Fibroblast of skin of left biceps (primary cell): ENCODE data around the gene CC2D1A.

Experiments used
- DNase-seq, 2 experiments: peaks; one replicate each; pipeline ENCODE4 v3.0.0-alpha.2; 2013; ENCODE audit warnings: low read depth in 2 of 2

The CC2D1A gene

GRCh38 chr19:13937479-13938300 is 31.7 kb downstream of the CC2D1A start:
- no peak for DNase-seq

- DNase-seq, result peak; percentile 64 to 65
Measured at GRCh38 chr19:13938301-13939064, 32.5 kb downstream of the CC2D1A start, which contains the start of gene PODNL1. PODNL1 (minus strand) TSS chr19:13938417; CDS start chr19:13938181, 236 bp downstream.

DNA sequence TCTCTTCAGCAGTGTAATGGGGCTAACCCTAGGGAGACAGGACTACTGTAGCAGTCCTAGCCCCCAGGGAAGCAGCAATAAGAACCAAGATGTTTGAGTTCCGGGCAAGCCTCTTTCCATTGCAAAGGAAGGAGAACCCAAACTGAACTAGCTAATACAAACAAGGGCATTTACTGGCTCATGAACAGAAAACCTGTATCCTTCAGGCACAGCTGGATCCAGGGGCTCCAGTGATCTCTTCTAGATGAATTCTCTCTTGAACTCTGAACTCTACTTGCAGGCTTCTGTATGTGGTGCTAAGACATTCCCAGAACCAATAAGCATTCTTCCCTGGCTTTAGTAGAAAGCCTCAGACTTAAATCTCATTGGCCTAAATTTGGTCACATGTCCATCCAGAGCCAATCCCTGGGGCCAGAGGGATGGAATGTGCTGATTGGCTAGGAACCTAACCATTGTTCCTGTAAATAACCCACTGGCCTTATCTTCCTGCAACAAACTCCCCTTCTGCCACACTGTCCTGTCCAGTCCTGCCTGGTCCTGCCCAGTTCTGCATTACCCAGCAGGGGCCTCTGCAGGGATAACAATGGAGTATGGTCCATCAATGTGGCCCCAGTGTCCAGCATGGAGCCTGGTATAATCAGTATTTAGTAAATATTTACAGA is 36.2 kb downstream of the CC2D1A start:
- DNase-seq, result no peak

GRCh38 chr19:13946414-13946813 is 40.4 kb downstream of the CC2D1A start:
- no peak for DNase-seq

- no peak for DNase-seq
Measured at GRCh38 chr19:13951043-13951442, 45.0 kb downstream of the CC2D1A start.

GRCh38 chr19:13951799-13952153 is 45.8 kb downstream of the CC2D1A start:
- no peak for DNase-seq

GRCh38 chr19:13952154-13952930 is 46.3 kb downstream of the CC2D1A start, which contains the start of gene DCAF15:
DCAF15 (plus strand) TSS chr19:13952509; CDS start chr19:13952513, 4 bp downstream.
- peak; percentile 99 for DNase-seq

DNA sequence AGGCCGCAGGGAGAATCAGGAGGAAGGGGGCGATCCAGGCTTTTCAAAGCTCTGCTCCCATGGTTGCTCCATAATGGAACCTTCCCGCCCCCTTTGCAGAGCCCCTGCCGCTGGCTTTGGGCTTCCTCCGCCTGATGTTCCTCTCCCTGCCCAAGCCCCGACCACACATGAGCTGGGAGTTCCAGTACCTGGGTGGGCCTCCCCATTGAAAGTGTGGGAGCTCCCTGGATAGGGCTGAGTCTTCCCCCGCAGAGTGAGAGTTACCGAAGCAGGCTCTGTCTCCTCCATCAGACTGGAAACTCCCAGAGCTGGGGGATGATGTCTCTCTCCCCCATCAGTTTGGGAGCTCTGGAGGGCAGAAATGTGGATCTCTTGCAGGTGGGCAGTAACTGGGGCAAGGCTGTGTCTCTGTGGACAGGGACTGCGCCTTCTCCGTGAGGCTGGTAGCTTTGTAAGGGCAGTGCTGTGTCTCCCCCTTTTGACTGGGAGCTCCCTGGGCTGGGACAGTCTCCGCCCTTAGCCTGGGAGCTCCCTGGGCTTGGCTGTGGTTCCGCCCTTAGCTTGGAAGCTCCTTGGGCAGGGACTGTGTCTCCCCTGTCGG is 47.0 kb downstream of the CC2D1A start:
- no peak for DNase-seq

- no peak for DNase-seq
Measured at GRCh38 chr19:13954185-13954584, 48.2 kb downstream of the CC2D1A start.

DNA sequence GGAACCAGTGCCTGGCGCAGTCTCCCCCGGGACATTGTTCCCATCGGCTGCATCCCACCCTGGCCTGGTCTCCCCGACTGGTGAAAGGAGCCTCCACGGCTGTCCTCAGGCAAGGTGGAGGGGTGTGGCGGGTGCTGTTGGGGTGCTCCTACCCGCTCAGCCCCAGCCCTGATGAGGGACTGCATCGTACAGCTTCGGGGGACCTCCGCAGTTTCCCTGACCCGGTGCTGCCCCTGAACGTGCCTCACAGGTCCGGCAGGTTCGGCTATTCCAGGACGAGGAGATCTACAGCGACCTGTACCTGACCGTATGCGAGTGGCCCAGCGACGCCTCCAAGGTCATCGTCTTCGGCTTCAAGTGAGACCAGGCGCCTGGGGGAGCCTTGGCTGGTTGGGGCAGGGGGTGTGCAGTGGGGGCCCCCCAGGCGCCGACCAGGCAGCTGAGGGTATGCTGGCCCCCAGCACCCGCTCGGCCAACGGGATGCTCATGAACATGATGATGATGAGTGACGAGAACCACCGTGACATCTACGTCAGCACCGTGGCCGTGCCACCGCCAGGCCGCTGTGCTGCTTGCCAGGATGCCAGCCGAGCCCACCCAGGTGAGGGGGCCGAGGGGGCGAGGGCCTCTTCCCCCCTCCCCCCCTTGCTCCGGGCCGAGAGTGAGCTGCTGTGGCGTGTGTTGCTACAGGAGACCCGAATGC is 49.8 kb downstream of the CC2D1A start:
- no peak for DNase-seq

DNA sequence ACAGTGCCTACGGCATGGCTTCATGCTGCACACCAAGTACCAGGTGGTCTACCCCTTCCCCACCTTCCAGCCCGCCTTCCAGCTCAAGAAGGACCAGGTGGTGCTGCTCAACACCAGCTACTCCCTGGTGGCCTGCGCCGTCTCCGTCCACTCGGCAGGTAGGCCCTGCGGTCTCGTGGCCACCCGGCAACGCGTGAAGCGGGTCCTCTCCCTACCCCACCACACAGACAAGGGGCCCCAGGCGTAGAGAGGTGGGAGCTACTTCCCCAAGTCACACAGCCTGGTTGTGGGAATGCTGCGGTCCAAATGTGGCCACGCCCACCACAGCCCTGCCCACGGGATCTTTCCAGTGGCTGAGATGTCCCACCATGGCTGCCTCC is 50.4 kb downstream of the CC2D1A start:
- no peak for DNase-seq

GRCh38 chr19:13957051-13957450 is 51.0 kb downstream of the CC2D1A start:
- no peak for DNase-seq

DNA sequence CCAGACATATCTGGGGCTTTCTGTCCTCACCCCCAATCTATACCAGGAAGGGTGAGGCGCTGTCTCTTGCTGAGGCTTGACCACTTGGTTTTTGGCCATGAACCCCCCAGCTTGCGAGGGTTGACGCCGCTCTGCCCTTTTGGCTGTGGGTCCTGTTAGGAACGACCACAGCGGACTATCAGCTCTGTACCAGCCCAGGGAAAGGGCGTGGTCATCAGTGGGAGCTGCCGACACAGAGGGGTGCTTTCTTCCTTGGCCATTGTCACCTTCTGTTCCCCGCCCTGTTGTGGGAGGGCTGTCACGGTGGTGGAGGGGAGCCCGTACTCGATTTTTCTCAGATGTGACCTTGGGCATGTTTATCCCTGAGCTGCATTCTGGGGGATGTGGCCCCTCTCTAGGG is 52.0 kb downstream of the CC2D1A start:
- no peak for DNase-seq

DNA sequence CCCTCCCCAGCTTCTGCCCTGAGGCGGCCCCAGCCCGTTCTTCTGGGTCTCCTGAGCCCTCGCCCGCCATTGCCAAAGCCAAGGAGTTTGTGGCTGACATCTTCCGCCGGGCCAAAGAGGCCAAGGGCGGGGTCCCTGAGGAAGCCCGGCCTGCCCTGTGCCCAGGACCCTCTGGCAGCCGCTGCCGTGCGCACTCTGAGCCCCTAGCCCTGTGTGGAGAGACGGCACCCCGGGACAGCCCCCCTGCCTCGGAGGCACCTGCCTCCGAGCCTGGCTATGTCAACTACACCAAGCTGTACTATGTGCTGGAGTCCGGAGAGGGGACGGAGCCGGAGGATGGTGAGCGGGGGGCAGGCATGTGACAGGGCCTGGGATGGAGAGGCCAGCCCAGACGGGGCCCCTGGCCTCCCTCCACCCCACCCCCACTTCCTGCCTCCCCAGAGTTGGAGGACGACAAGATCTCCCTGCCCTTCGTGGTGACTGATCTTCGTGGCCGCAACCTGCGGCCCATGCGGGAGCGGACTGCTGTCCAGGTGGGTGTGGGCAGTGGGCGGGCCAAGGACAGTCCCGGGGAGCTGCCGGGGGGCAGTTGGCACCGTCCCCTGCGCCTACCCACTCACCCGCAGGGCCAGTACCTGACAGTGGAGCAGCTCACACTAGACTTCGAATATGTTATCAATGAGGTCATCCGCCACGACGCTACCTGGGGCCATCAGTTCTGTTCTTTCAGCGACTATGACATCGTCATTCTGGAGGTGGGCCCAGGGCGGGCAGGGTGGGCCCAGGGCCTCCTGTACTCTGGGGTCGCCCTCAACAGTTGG is 53.4 kb downstream of the CC2D1A start:
- DNase-seq, result no peak

DNA sequence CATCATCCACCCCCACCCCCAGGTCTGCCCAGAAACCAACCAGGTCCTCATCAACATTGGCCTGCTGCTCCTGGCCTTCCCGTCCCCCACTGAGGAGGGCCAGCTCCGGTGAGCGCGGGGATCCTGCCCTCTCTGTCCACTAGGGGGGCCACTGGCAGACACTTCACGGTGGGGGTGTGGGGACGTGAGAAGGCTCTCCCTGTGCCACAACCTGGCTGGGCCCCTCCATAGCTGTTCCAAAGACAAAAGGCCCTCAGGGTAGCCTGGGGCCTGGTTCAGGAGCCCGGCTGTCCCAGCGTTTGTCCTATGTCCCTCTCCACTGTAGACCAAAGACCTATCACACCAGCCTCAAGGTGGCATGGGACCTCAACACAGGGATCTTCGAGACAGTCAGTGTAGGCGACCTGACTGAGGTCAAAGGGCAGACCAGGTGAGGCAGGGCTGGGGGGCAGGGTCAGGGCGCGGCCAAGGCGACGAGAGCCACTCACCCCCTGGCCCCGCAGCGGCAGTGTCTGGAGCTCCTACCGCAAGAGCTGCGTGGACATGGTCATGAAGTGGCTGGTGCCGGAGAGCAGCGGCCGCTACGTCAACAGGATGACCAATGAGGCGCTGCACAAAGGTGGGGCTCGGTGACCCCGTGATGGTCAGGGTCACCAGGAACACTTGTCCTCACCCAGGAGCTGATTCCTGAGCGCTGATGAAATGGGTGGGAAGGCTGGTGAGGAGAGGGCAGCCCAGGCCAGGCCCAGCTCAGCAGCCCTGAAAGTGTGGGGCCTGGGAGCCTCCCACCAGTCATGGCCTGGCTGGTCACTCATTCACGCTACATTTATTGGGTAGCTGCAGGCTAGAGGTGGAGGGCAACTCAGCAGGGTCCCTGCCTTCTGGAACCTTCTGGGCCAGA is 54.2 kb downstream of the CC2D1A start:
- DNase-seq, result no peak

GRCh38 chr19:13960863-13961784 is 55.1 kb downstream of the CC2D1A start:
- no peak for DNase-seq

DNA sequence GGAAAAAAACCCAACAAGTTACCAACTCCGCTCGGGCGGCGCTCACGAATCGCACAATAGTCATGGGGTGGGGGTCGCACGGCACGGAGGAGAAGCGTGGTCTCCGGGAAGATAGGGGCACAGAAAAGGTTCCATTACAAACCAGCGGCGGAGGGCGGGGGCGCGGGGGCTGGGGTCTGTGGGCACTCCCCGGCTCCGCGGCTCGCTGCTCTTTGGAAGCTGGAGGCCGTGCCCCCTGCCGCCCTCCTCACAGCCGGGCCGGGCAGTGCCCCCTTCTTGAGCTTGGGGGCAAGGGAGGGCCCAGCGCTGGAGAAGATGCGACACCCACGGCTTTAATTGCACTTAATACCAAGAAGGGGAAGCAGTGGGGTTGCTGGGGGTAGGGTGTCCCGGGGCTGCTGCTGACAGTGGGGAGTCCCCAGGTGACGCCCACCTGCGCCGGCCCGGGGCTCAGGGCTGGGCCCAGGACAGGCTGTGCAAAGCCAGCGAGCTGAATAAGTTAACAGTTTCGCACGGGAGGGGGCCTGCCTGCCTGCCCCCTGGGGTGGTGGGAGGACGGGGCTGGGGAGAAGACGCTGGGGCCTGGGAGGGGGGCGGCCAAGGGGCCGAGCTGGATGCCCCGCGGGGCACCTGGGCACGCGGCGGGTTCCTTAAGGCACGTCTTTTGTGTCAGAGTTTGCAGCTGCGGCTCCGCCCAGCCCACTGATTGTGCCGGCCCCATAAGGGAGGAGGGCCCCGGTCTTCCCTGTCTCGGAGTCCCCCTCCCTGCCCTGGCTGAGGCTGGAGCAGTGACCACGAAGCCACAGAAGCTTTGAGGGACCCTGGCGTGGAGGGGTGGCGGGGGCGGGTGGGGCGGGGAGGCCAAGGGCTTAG is 56.1 kb downstream of the CC2D1A start:
- DNase-seq, result no peak
